Pancreas (tissue), 10 donors: ENCODE results near the gene ROBO1. TPM values are rescaled to one million over a fixed set of nuclear protein-coding genes. Genes with fewer than 3 reads are reported as not detected.

ENCODE experiments used
- ATAC-seq, 4 donors: fragments of 200-7000 bp; cut with Tn5 transposase; one replicate each; pipeline versions ENCODE4 v1.8.0 to v1.9.1; 2020; ENCODE audit warnings: mild to moderate bottlenecking in 4 of 4, moderate library complexity in 4 of 4
- DNase-seq, 6 donors: peaks; one replicate each; pipeline ENCODE4 v3.0.0-alpha.2; 2020
- FAIRE-seq: peaks from 2 replicates; lab custom pipeline; 2012; peaks lifted over from hg19 to GRCh38; lab: Jason Lieb, UNC
- H3K27ac ChIP-seq, 4 donors: fragments of 200-600 bp; sonication (generic); 1 replicate in 3 of 4; 2 replicates in 1 of 4; pipeline versions ENCODE4 v1.5.0 to v1.8.0; 2020
- H3K27me3 ChIP-seq, 4 donors: fragments of 200-600 bp; one replicate each; pipeline ENCODE4 v1.8.0; 2021
- H3K36me3 ChIP-seq, 3 donors: fragments of 200-600 bp; sonication (generic) in 1 of 3; one replicate each; pipeline versions ENCODE4 v1.5.0 to v1.8.0; 2020 to 2021
- H3K4me1 ChIP-seq, 3 donors: fragments of 200-600 bp; one replicate each; pipeline ENCODE4 v1.8.0; 2021
- H3K4me3 ChIP-seq, 4 donors: fragments of 200-600 bp; sonication (generic) in 2 of 4; one replicate each; pipeline versions ENCODE4 v1.5.0 to v1.8.0; 2020 to 2021
- H3K9me3 ChIP-seq, 4 donors: fragments of 200-600 bp; one replicate each; pipeline ENCODE4 v1.8.0; 2021
- CTCF ChIP-seq, 4 donors: fragments of 200-600 bp; sonication (generic) in 3 of 4; IDR thresholded peaks; one replicate each; pipeline versions ENCODE4 v1.5.0 to v1.8.0; 2021; ENCODE audit warnings: antibody characterized with exemption in 4 of 4
- WGBS, 2 donors: extraction: QIAGEN DNeasy Blood & Tissue Kit; methylation state at CpG; one replicate each; pipeline ENCODE4 v1.1.7; 2013; 5-methylcytosine and 5-hydroxymethylcytosine counted together
- intact Hi-C, 3 donors: fragments of 100-400 bp; cut with DNase I; formaldehyde crosslinking; loops; one replicate each; pipeline versions ENCODE4 v1.11.1 to v1.14.2; 2022
- polyA plus RNA-seq, 2 donors: library from polyadenylated mRNA; stranded (reverse); fragments of 200-250 nt; gene quantifications; one replicate each; pipeline ENCODE4 v1.2.3, GENCODE V29; 2013
- total RNA-seq, 6 donors: library from RNA; stranded (reverse); fragmentation: NEBNext Ultra II Directional in 4 of 6; extraction: Animal tissue kit (Norgen Biotek cat#: 25700) in 4 of 6; gene quantifications; one replicate each; pipeline versions ENCODE4 v1.2.1 to v1.2.4, GENCODE V29; 2021 to 2023
- donor health status: healthy with polysubstance abuse.
- donor health status: DM: no; HTN: no; CAD: no; lungs with moderate emphysema.
- donor health status: DM: no; HTN: no; CAD: no.
- donor health status: control.
- donor health status: control.
- donor health status: Bipolar disorder and iron deficiency.
- donor health status: DM: yes; HTN: yes; CAD: no.
- donor health status: DM: no; HTN: no; CAD: no.
- donor health status: DM: no; HTN: no; CAD: no.
- donor health status: DM: yes; HTN: yes; CAD: no.

The ROBO1 gene
- total and polyA plus RNA-seq, 8 donors: 0.51 to 8.5 (median 2.8) TPM

GRCh38 chr3:79767194-79767904 is 449 bp downstream of the ROBO1 start:
- no peak for TF ChIP-seq CTCF (IDR thresholded peaks at IDR 0.05)
- no peak for DNase-seq
- H3K27me3 ChIP-seq: peaks cover 0 to 6% (median 0%) of the 10 kb centered on the region in 4 donors
- WGBS, 2 donors: 1 to 2% methylated on average over 26 of the region's 26 CpGs
- no peak overlapping the region for H3K27ac ChIP-seq
- ATAC-seq: peak in 1 of 4 donors; percentile 25
- no peaks in the 10 kb centered on the region for H3K4me1 ChIP-seq
- intact Hi-C loops: no loop called here
- no peak for FAIRE-seq
- no peaks in the 10 kb centered on the region for H3K36me3 ChIP-seq
- H3K9me3 ChIP-seq: no peaks in the 10 kb centered on the region
- no peak overlapping the region for H3K4me3 ChIP-seq

- FAIRE-seq (no peak), ATAC-seq (peak in 1 of 4 donors; percentile 23), DNase-seq (no peak)
- Histone ChIP-seq H3K4me1 (no peaks in the 10 kb centered on the region), H3K4me3 (no peak overlapping the region), H3K36me3 (no peaks in the 10 kb centered on the region), H3K27me3 (peaks cover 0 to 6% (median 0%) of the 10 kb centered on the region in 4 donors), H3K27ac (no peak overlapping the region), H3K9me3 (no peaks in the 10 kb centered on the region)
- no peak for TF ChIP-seq CTCF (IDR thresholded peaks at IDR 0.05)
- WGBS, 2 donors: 2% methylated on average over 42 of the region's 42 CpGs
- intact Hi-C loops: no loop called here
These were observed 1.2 kb downstream of the ROBO1 start for GRCh38 chr3:79766496-79767193.

GRCh38 chr3:79765911-79766310 is 1.9 kb downstream of the ROBO1 start:
- Histone ChIP-seq H3K4me1 (no peaks in the 10 kb centered on the region), H3K36me3 (no peaks in the 10 kb centered on the region), H3K27ac (no peak overlapping the region), H3K4me3 (no peak overlapping the region), H3K27me3 (peaks cover 0 to 6% (median 0%) of the 10 kb centered on the region in 4 donors), H3K9me3 (no peaks in the 10 kb centered on the region)
- TF ChIP-seq CTCF (IDR thresholded peaks at IDR 0.05): no peak
- 3 to 6% methylated on average over 5 of the region's 5 CpGs for WGBS, 2 donors
- no peak for DNase-seq
- no peak for ATAC-seq
- intact Hi-C loops: no loop called here
- FAIRE-seq: no peak

GRCh38 chr3:79761441-79761840 is 6.4 kb downstream of the ROBO1 start:
- FAIRE-seq (no peak), DNase-seq (no peak), ATAC-seq (no peak)
- H3K4me3 ChIP-seq: no peak overlapping the region
- no peaks in the 10 kb centered on the region for H3K36me3 ChIP-seq
- intact Hi-C loops: no loop called here
- no peak overlapping the region for H3K27ac ChIP-seq
- H3K4me1 ChIP-seq: no peaks in the 10 kb centered on the region
- no peak for TF ChIP-seq CTCF (IDR thresholded peaks at IDR 0.05)
- no peaks in the 10 kb centered on the region for H3K9me3 ChIP-seq
- 51 to 53% methylated on average over 1 of the region's 1 CpG for WGBS, 2 donors
- no peaks in the 10 kb centered on the region for H3K27me3 ChIP-seq

DNA sequence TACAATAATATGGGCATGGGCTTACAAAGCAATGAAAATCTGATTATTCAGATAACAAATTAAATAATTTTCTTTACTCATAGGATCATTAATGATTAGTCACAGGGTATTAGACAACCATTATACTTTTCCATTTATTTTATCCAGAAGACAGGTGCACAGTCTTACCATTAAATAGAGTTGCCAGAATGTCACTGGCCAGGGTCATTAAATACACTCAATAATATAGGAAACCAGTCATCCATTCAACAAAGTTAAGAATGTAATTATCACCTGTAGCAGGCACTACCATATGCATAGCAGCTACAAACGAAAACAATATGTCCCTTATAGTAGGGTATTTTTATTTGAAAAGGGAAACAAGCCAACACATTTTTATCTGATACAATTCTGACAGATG is 16.1 kb downstream of the ROBO1 start:
- FAIRE-seq: no peak
- TF ChIP-seq CTCF (IDR thresholded peaks at IDR 0.05): no peak

More for the DNA sequence above, 16.1 kb downstream of the ROBO1 start:
- intact Hi-C loops: no loop called here
- Histone ChIP-seq H3K27me3 (no peaks in the 10 kb centered on the region), H3K36me3 (no peaks in the 10 kb centered on the region), H3K27ac (no peak overlapping the region), H3K4me3 (no peak overlapping the region), H3K9me3 (no peaks in the 10 kb centered on the region), H3K4me1 (no peaks in the 10 kb centered on the region)
- ATAC-seq (no peak), DNase-seq (no peak)
- 26 to 34% methylated on average over 1 of the region's 1 CpG for WGBS, 2 donors
